ENCODE measurements around the gene SKI.

DNA sequence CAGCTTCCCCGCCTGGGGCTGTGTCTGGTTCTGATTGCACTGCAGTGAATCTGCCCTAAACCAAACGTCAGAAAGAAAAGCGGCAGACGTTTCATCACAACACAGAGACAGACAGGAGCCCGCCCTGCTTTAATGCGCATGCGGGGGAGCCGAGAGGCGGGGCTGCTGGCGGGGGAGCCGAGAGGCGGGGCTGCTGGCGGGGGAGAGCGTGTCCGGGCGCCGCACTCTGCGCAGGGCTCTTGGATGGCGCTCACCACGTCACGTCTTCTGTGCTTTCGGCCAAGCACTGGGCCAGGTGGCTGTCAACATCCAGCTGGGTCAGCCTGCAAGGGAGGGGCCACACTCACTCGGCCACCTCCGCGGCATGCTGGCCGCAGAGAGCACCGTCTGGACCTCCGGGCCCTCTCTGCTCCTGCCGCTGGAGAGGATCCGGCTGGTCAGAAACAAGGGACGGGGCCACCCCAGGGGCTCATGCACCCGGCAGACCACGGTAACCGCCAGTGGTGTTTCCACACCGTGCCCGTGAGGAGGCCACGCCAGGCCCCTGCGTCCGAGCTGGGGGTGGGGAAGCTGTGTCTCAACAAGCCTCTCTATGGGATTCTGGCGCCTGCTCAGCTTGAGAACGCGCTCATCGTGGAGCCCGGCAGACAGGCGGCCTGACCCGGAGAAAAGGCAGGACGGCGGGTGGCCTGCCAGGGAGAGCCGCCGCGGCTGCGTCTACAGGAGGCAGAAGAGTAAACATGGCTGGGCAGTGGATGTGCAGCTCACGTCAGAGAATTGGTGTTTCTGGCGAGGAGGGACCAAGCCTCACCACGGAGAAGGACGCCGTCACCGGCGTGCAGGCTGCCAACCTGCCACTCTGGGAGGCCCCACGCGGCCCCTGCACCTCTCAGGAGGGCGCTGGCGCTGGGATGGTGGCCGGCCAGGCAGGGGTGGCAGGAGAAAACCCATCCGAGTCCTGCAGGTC, 38.4 kb upstream of the SKI start:
- TF ChIP-seq, protein P1, sequence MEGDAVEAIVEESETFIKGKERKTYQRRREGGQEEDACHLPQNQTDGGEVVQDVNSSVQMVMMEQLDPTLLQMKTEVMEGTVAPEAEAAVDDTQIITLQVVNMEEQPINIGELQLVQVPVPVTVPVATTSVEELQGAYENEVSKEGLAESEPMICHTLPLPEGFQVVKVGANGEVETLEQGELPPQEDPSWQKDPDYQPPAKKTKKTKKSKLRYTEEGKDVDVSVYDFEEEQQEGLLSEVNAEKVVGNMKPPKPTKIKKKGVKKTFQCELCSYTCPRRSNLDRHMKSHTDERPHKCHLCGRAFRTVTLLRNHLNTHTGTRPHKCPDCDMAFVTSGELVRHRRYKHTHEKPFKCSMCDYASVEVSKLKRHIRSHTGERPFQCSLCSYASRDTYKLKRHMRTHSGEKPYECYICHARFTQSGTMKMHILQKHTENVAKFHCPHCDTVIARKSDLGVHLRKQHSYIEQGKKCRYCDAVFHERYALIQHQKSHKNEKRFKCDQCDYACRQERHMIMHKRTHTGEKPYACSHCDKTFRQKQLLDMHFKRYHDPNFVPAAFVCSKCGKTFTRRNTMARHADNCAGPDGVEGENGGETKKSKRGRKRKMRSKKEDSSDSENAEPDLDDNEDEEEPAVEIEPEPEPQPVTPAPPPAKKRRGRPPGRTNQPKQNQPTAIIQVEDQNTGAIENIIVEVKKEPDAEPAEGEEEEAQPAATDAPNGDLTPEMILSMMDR (conservative IDR thresholded peaks at IDR 0.05; ENCODE audit: low read depth in 2 of 2): no peak
- no peak for TF ChIP-seq JUNB (IDR thresholded peaks at IDR 0.05; ENCODE audit: unreplicated experiment)

Measured in GM23338 (cell line).